IPS-NIHi7 (cell line): ENCODE data around the gene CRADD.
"Not testable (repeated sequence)": the region's sequence is repeated elsewhere in the genome, so short reads cannot be mapped to it uniquely, and the experiment has no call there.

Experiments
- DNase-seq: peaks from one replicate; pipeline ENCODE4 v3.0.0; 2012; ENCODE audit warnings: mixed read lengths; ENCODE audit errors: extremely low spot score

CRADD gene

DNA sequence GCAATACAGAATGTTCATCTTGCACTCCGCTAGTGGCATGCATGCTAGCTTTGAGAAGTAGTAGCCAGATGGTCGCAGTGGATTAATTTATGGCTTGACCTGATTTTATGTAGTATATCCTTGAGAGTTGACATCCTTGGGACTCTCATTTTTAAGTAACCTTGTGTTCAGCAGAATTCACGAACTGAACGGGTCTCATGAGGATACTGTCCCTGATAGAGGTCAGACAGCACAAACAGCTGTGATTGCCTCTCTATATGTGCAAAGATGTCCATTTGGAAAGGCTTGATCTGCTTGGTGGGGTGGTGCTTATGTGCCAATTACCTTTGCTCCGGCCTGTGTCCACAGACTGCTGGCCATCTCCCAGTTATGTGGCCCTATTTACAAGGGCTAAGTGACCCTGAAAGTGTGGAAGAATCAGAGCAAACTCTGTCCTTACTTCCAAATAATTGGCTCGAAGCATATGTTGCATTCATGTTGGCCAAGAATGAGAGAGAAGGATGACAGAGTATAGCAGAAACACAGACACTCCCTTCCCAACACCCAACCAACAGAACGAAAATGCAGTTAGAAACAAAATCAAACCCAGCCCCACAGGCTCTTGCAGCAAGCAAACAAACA, 167.1 kb downstream of the CRADD start:
- no peak for DNase-seq

DNA sequence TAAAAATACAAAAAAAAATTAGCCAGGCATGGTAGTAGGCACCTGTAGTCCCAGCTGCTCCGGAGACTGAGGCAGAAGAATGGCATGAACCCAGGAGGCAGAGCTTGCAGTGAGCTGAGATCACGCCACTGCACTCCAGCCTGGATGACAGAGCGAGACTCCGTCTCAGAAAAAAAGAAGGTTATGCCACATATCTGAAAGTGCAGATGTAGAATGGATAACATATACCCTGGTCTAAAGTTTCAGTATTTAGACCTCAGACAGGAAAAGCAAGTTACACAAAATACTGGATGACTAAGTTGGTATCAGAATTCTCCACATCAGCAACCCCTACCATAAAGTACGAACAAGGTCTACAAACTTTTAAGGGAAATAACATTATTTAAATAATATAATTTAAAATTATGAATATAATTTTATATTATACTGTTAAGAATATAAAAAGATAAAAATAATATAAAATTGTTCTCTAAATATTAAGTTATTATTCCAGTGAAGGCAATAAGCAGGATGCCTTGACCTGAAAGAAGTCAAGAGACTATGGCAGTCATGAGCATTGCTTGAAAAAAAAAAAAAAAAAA, 169.9 kb downstream of the CRADD start:
- DNase-seq = no peak

DNA sequence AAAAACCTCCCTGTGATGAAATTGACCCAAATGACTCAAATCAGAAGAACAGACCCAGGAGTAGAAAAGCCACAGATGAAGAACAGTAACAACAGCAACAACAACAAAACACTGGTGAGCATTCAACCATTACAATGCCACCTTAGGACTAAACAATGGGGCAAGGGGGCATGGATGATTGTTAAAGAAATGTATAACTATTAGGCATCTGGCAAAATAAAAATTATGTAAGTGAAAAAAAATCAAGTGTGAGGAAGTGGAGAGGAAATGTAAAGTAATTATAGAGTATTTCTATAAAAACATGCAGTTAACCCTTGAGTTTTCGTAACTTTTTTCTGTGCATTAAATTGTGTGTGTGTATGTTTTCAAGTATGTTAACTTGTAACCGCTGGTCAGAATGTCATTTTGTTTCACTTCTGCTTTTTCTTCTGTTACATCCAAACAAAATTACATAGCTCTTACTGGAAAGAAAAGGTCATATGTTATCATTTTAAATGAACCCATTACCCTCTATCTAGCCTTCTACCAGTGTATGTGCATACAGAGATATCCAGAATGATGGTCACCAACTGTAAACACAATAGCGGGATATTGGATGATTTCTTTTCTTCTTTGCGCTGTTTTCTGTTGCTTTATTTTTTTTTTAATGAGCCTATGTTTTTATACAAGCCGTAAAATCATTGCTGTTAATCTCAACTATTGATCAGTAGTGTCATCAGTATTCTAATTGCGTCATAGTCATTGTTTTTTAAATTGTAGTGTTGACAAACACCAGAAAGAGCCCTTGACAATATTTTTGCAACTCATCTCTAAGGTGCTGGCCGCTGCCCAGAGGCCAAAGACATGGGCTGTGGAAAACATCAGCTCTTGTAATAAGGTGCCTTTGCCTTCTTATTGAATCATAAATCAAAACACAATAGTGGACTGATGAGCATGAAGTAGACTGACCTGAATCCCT, 170.6 kb downstream of the CRADD start:
- no peak for DNase-seq

DNA sequence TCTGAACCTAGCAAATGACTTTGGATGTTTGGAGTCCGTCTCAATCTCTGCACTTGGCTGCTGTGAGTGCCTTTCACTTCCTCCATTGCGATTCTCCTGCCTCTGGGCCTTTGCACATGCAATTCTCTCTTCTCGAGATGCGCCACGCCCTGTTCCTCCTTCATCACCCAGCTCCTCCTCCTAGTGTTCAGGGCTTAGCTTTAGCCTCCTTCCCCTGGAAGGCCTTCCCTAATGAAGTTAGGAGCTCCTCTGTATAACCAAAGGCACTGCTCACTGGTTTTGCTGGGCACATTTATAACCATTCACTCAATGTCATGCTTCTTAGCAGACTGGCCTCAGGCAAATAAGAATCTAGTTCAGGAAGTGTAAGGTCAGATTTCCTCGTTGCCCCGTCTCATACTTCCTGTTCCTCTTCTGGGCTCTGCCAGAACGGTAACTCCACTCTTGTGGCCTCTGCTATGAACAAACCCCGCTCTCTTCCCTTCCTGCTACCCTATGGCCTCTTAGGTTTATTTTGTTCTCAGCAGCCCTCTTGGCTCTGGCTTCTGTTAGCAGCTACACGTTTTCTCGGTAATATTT, 171.4 kb downstream of the CRADD start:
- DNase-seq = no peak

DNA sequence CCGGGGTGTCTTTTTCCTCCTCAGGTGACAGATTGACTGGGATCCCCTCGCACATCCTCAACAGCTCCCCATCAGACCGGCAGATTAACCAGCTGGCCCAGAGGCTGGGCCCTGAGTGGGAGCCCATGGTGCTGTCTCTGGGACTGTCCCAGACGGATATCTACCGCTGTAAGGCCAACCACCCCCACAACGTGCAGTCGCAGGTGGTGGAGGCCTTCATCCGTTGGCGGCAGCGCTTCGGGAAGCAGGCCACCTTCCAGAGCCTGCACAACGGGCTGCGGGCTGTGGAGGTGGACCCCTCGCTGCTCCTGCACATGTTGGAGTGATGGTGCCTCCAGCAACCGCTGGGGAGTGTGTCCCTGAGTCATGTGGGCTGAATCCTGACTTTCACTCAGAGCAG, 172.8 kb downstream of the CRADD start:
- no peak for DNase-seq

DNA sequence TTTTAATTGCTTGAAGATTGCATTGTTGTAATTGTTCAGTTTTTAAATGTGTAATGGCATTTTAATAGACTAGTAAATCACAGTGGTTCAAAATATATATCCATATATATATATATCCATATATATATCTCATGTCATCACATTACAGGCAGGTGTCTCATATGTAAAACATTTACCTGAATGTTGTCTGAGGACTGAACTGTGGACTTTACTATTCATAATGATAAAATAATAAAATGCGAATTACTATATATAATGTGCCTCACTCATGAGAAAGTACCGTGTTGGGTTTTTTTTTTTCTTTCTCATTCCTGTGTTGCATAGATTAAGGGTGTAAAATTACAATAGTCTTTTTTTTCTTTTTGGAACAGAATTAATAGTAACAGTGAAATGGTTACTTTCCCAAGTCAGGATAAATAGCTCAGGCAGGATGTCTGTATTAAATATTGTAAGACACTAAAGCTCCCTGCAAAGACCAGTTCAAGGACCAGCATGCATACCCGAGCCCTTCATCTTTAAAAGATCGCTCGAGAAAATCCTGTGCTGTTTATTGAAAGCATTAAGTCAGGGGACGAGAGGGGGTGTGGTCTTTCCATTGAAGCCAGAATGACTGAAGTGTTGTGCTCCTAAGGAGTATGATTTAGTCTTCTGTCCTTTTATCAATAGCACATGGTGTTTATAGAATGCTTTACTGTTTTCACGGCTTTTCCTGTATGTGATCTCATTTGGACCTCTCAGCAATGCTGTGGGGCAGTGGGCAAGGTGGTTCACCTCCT, 173.5 kb downstream of the CRADD start:
- DNase-seq = no peak

DNA sequence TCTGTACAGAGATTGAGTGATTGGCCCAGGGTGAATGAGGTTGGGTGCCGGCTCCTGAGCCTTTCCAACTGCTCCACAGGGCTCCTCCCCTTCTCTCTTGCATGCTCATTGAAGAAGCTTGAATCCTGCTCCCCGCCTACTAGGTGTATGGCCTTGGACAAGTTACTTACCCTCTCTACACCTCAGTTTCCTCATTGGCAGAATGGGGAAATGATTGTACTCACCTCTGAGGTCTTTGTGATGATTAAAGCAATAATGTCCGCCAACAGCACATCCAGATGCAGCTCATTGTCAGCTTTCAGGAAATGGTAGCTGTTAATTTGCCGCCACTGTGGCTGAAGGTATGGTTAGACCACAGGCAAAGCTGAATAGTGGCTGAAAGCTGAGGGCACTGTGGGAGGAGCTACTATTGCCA, 174.1 kb downstream of the CRADD start:
- no peak for DNase-seq

DNA sequence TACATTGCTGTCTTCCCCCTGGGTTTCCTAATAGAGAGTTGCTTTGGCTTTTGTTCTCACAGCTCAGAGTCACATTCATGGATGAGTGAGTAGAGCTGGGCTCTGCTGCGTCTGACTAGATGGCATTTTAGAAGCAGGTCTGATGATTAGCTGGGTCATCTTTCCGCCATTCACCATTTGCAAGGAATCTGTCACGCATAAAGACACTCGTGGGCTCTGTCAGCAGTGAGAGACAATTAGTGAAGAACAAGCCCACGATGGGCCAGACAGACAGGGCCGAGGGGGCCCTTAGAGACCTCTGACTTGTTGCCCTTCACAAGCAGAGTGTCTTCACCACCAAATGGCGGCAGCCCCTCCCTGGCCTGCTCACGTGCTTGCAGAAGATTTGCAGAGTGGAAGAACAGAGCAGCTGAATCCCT, 175.0 kb downstream of the CRADD start:
- DNase-seq = no peak

DNA sequence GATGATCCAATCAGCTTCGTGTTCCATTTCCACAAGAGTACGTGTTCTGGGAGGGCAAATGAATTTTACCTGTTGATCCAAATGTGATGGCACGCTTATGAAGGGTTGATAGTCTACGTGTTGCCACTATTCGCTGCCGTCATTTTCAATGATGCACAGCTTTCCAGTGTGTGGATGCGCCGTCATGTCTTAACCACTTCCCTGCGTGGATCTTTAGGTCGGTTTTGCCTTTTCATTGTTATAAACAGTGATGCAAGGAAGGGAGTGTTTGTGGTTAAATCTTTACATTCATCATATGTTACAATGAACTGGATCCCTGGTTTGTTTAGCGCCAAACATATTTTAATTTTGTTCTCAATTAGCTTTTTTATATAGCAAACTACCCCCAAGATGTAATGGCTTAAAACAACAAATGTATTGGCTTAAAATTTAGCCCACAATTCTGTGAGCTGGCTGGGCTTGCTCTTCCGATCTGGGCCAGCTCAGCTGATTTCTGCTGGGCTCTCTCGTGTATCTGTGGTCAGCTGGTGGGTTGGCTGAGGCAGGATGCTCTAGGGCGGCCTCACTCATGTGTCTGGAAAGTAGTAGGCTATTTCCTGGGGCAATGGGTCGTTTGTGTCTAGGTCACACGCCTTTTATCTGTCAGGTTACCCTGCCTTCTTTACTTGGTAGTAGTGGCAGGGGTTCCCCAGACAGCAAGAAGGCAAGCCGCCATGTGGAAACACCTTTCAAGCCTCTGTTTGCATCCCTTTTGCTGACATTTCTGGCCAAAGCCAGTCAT, 176.7 kb downstream of the CRADD start:
- no peak for DNase-seq

DNA sequence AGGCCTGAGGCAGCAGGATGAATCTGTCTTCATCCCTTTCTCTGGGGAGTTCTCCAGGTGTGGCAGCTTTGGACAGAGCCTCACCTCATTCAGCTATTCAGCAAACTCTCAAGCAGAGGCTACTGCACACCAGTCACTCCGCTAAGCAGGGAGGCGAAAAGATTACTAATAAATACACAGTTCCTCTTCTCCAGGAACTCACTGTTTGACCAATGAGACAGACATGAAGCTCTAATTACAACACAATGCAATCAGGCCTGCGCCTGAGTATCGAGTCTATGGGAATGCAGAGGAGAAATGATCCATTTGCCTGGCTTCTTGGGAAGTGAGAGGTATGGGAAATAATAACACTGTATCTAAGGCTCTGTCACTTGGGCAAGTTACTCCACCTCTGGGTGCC, 178.1 kb downstream of the CRADD start:
- DNase-seq = no peak

DNA sequence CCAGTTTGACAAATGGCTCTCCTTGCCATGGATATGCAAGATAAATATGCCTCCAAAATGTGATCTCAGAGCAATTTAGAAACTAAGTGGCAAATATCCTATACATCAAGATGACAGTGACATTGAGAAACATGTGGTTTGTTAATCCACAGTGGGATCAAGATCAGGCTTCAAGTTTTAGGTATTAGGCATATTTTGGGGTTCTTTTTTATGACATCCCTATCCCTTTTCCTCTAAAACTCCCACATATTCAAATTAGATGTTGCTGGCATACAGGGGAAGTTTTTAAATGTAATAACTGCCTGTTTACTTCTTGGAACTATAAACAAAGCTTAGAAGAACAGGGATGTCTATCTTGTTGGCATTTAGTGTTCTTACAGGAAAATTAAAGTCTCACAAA, 179.4 kb downstream of the CRADD start:
- DNase-seq = no peak

DNA sequence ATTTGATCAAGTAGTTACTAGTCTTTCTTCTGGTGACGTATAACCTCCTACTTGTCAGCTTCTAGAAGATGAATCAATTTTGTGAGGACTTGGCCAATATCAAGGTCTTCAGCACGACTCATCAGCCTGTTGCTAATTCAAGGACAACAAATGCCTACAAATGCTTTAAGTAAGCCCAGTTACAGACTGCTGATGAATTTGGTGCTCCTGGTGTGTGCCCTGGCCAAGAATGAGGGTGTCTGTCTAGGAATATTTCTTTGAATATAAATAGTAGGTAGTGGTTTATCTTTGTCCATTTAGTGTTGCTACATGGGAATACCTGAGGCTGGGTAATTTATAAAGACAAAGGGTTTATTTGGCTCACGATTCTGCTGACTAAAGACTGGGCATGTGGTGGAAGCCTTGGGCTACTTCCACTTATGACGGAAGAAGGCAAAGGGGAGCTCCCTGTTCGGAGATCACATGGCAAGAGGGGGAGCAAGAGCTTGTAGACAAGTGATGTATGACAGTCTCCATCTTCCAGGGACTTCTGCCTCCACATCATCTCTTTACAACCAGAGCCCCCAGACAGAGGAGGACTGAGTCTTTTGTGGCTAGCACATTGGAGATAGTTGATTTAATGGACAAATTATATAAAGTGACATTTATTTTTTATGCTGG, 180.2 kb downstream of the CRADD start:
- no peak for DNase-seq

DNA sequence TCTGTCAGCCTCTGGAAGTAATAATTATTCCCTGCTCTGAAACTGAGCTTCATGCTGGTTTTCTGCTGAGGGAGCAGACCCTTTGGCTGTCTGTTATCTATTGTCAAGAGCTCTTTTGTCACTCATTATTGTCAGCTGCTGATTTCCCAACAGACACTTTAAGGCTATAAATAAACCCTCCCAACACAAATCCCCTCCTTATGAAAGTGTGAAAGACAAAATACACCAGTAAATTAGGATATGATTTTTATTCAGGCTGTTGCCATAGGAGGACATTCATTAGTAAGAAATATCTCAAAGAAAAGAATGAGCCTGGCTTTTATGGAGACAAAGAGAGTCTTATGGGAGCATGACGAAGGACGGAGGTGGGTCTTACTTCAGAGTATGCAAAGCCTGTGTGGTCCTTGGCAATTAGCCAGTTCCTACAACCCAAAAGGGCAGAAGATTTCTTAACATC, 180.8 kb downstream of the CRADD start:
- no peak for DNase-seq

DNA sequence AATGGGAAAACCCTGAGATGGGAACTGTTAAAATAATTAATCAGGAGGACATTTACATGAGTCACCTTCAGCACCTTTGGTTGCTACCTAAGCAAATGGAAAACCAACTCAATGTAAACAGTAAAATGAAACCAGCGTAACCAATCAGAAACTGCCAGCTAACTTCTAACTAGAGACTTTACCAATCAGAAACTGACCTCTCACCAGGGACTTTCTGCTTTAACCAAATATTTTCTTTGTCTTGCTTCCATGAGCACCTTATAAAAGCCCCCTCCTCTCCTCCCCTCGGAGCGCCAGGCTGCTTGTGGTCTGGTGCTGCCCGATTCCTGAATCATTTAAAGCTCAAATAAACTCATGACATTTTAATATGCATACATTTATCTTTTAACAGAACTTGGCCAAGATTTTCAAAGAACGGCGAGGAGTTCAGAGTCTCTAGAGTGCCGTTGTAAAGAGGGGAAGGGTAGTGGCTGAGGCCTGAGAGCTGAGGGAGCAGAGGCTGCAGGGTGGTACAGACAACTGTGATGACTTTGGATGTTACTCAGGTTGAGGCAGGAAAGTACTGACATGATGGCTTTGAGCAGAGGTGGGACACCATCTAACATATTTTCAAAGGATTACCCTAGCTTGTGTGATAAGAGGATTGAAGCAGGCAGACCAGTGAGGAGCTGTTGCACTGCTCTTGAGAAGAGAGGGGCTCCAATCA, 183.6 kb downstream of the CRADD start:
- no peak for DNase-seq

DNA sequence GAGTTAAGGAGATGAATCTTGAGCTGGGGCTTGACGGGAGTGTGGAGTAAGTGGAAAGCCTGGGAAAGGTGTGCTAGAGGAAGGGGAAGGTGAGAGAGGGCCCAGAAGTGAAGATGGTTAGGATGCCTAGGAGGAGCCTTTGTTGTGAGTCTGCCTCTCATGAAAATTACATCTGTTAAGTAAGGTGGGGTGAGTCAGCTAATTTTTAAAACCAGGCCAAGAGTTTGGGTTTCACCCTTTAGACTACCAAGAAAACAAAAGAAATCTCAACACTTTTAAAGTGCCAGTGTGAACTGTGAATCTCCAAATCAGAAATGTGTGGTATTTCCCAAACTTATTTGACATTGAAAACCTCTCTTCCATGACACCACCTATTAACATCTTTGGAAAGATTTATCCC, 185.2 kb downstream of the CRADD start:
- no peak for DNase-seq

DNA sequence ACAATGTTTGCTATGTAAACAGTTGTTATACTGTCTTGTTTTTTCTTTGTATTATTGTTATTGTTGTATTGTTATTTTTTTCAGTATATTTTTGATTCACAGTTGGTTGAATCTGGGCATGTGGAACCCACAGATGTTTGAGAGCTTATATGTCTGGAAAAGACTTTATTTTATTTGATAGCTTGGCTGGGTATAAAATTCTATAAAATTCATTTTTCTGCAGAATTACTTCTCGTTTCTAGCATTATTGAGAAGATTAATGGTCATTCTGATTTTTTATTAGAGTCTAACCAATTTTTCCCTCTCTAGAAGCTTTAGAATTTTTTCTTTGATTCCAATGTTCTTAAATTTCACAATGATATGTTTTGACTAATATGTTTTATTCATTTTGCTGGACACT, 188.6 kb downstream of the CRADD start:
- no peak for DNase-seq

DNA sequence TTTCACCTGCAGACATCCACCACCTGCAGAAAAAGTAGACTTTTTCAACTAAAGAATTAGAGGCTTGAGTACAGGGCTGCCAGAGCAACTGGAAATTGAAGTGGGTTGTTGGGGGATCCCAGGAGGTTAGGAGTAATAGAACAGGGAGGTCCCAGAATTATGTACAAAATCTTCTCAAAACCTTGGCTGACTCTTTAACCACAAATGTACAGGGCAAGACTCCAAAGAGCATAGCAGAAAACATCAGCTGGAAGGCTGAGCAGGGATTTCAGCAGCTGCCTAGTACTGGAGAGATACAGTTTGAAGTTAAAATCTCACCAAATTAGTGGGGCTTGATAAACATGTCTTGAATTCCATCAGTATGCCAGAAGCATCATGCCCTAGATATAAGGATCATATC, 191.6 kb downstream of the CRADD start:
- no peak for DNase-seq

DNA sequence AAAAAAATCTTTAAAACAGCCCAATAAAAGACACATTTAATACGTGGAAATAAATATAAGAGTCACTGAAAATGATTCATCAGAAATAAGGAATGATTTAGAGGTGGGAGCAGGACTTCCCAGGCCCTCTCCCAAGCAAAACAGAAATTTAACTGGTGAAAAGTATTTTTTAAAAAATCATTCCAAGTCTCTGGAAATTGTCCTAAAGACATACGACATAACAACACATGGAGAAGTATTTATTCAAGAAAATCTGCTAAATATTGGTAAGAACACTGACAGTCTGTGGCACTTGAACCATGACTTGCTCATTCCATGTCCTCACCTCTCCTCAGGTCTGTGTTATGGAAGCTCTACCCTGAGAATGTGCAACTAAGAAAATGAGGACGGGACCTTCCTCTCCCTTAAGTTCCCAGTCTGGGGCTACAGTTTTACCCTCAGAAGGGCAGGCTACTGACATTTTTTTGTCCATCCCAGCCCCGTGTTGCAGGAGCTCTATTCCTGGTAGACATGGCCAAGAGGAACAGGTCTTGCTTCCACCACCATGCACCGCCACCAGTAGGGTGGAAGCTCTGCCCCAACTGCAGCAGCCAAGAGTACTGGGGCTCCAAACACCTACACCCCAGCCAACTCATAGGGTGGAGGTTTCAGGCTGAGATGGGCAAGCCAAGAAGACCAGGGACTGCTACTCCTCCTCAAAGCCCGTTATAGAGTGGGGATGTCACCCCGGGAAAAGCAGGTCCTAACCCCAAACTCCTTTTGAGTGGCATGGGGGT, 193.0 kb downstream of the CRADD start:
- DNase-seq = no peak

DNA sequence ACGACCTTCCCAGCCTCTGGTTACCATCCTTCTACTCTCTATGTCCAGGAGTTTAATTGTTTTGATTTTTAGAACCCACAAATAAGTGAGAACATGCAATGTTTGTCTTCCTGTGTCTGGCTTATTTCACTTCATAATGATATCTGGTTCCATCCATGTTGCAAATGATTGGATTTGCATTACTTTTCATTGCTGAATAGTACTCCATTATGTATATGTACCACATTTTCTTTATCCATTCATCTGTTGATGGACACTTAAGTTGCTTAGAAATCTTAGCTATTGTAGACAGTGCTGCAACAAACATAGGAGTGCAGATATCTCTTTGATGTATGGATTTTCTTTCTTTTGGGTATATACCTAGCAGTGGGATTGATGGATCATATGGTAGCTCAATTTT, 194.4 kb downstream of the CRADD start:
- DNase-seq = not testable (repeated sequence)
